Measurements from ENCODE around the gene IL1R1.

- no peak for TF ChIP-seq POLR2A (IDR thresholded peaks at IDR 0.05; ENCODE audit: low read depth, low read length)
- TF ChIP-seq POLR2AphosphoS5 (IDR thresholded peaks at IDR 0.05; ENCODE audit: low read depth, low read length), result no peak
- no peak for TF ChIP-seq TAF1 (IDR thresholded peaks at IDR 0.05; ENCODE audit: borderline replicate concordance, low read depth, low read length)
These were observed 36.4 kb upstream of the IL1R1 start for GRCh38 chr2:102106133-102106556.
